Adrenal gland (tissue), 5 donors: Measurements from ENCODE around the gene BCOR.

Source experiments
- CTCF ChIP-seq, 6 experiments: fragments of 450-650 bp in 4 of 6; fragments of 200-600 bp in 2 of 6; sonication (generic) in 1 of 6; IDR thresholded peaks; 1 replicate in 5 of 6; 2 replicates in 1 of 6; pipeline versions ENCODE4 v1.5.1 to v1.8.0; 2016 to 2021; ENCODE audit warnings: antibody characterized with exemption in 6 of 6, mild to moderate bottlenecking in 2 of 6, moderate library complexity in 1 of 6
- POLR2A ChIP-seq, 2 donors: fragments of 450-650 bp; IDR thresholded peaks; one replicate each; pipeline ENCODE4 v1.6.1; 2017; ENCODE audit warnings: antibody characterized with exemption in 2 of 2, mild to moderate bottlenecking in 2 of 2, moderate library complexity in 1 of 2
- donor health status: DM: no; HTN: no; CAD: no.

GRCh38 chrX:40037367-40037766, 60.4 kb downstream of the BCOR start:
- TF ChIP-seq POLR2A (IDR thresholded peaks at IDR 0.05) (no peak), CTCF (IDR thresholded peaks at IDR 0.05) (no peak)
